ENCODE results near the gene MPP4.

Gene MPP4

DNA sequence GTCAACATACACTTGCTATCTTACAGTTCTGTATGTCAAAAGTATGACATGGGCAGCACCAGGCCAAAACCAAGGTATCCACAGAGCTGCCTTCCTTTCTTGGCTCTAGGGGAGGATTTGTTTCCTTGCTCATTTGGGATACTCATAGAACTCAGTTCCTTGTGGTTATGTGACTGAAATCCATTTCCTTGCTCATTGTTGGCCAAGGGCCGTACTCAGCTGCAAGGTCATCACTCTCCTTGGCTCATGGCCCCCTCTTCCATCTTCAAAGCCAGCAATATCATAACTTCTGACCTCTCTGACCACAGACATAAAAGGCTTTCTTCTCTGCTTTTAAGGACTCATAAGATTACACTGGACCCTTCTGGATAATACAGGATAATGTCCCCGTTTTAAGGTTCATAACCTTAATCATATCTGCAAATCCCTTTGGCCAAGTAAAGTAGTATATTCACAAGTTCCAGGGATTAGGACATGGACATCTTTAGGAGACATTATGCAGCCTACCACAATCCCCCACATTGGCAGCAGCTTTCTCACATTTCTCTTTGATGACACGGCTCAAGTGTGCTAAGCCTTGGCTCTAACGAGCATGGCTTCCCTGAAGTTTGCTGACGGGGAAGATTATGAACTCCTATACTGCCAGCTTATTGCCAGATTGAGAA, 76.0 kb downstream of the MPP4 start:
- no peaks in the 10 kb centered on the region for H3K4me1 ChIP-seq (ENCODE audit: low read length)
- no peak overlapping the region for H3K9ac ChIP-seq (ENCODE audit: low read length)
- no peak overlapping the region for H2AFZ ChIP-seq (ENCODE audit: low read depth, low read length)
- H3K4me3 ChIP-seq (ENCODE audit: low read length) = no peak overlapping the region
- no peaks in the 10 kb centered on the region for H3K79me2 ChIP-seq (ENCODE audit: low read length)
- H3K27ac ChIP-seq (ENCODE audit: low read length) = no peak overlapping the region
- H3K9me3 ChIP-seq (ENCODE audit: insufficient read depth, low read length) = no peaks in the 10 kb centered on the region
- no peaks in the 10 kb centered on the region for H3K27me3 ChIP-seq (ENCODE audit: low read depth, low read length)
- no peak overlapping the region for H3K4me2 ChIP-seq (ENCODE audit: low read length)
- no peak for TF ChIP-seq EZH2phosphoT487 (IDR thresholded peaks at IDR 0.05; ENCODE audit: low read depth)
- TF ChIP-seq, protein P1, sequence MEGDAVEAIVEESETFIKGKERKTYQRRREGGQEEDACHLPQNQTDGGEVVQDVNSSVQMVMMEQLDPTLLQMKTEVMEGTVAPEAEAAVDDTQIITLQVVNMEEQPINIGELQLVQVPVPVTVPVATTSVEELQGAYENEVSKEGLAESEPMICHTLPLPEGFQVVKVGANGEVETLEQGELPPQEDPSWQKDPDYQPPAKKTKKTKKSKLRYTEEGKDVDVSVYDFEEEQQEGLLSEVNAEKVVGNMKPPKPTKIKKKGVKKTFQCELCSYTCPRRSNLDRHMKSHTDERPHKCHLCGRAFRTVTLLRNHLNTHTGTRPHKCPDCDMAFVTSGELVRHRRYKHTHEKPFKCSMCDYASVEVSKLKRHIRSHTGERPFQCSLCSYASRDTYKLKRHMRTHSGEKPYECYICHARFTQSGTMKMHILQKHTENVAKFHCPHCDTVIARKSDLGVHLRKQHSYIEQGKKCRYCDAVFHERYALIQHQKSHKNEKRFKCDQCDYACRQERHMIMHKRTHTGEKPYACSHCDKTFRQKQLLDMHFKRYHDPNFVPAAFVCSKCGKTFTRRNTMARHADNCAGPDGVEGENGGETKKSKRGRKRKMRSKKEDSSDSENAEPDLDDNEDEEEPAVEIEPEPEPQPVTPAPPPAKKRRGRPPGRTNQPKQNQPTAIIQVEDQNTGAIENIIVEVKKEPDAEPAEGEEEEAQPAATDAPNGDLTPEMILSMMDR (IDR thresholded peaks at IDR 0.05; ENCODE audit: low read depth, low read length) = no peak
- no peaks in the 10 kb centered on the region for H4K20me1 ChIP-seq (ENCODE audit: insufficient read depth, low read length)
- peaks cover 3% of the 10 kb centered on the region for H3K36me3 ChIP-seq (replicated peaks; ENCODE audit: low read depth, low read length)

DNA sequence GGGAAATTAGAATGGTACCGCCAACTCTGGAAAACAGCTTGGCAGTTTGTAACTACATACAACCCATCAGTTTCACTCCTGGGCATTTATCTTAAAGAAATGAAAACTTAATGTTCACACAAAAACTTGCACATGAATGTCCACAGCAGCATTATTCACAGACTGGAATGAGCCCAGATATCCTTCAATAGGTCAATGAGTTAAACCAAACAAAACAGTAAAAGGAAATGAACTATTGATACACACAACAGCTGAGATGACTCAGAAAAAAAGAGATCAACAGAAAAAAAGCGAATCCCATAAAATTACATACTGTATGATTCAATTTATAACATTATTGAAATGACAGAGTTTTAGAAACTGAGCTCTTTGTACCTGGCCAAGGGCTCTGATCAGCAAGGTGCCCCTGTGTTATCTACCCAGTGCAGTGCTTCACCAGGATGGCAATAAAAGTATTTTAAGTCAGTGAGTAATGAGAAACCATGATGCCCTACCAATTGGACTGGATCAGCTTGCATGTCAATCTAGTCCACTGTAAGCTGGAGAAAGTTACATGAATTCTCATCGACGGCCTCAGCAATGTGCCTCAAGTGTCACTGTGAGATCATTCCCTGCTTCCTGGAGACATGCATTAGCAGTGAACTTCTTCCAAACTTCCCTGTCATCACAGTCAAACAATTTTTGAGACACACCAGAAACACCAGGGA, 77.0 kb downstream of the MPP4 start:
- Histone ChIP-seq H3K4me3 (ENCODE audit: low read length) (no peak overlapping the region), H3K27me3 (ENCODE audit: low read depth, low read length) (no peaks in the 10 kb centered on the region), H3K4me1 (ENCODE audit: low read length) (no peaks in the 10 kb centered on the region), H3K27ac (ENCODE audit: low read length) (no peak overlapping the region), H3K9ac (ENCODE audit: low read length) (no peak overlapping the region), H3K79me2 (ENCODE audit: low read length) (no peaks in the 10 kb centered on the region), H4K20me1 (ENCODE audit: insufficient read depth, low read length) (no peaks in the 10 kb centered on the region), H3K36me3 (replicated peaks; ENCODE audit: low read depth, low read length) (no peaks in the 10 kb centered on the region), H3K9me3 (ENCODE audit: insufficient read depth, low read length) (no peaks in the 10 kb centered on the region), H2AFZ (ENCODE audit: low read depth, low read length) (no peak overlapping the region), H3K4me2 (ENCODE audit: low read length) (no peak overlapping the region)
- no peak for TF ChIP-seq EZH2phosphoT487 (IDR thresholded peaks at IDR 0.05; ENCODE audit: low read depth)
- TF ChIP-seq, protein P1 (IDR thresholded peaks at IDR 0.05; ENCODE audit: low read depth, low read length) = no peak

DNA sequence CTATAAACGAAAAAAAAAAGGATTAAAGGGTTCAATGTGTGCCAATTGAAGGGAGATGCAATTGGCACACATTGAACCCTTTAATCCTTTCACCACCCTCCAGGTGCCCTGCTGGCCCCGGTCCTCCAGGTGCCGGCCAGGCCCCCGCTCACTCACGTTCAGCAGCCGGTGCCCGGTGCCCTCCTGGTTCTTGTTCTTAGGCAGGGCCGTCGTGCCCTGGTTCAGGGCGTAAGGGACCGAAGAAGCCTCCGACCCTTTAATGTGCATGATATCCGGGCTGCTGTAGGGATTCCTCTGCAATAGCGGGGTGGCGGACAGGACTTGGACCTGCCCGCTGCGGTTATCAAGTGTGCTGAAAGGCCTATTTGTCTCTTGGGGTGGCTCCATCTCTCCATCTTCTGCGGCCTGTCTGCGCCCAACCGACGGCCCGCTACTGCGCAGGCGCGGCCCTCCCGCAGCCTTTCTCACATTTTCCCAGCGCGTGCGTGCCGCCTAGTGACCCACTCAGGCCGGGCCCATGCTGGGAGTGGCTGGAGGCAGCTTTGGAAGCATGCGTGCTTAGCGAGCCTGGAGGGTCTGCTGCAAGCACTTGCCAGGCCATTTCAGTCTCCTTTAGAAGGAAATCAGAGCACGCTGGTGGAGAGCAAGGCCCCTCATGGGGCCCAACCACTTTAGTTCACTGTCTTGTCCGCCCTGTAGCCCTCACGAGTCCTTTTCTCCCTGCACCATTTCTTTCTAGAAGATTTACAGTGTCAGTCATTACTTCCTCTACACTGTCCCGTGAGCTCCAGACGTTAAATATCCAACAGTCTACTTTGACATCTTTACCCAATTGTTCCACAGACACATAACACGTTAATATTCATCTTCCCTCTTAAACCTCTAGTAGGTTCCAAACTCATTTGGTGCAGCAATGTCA, 79.4 kb downstream of the MPP4 start:
- Histone ChIP-seq H3K9ac (ENCODE audit: low read length) (no peak overlapping the region), H3K27me3 (ENCODE audit: low read depth, low read length) (no peaks in the 10 kb centered on the region), H3K79me2 (ENCODE audit: low read length) (no peaks in the 10 kb centered on the region), H3K9me3 (ENCODE audit: insufficient read depth, low read length) (no peaks in the 10 kb centered on the region), H3K27ac (ENCODE audit: low read length) (no peak overlapping the region), H4K20me1 (ENCODE audit: insufficient read depth, low read length) (no peaks in the 10 kb centered on the region), H2AFZ (ENCODE audit: low read depth, low read length) (no peak overlapping the region), H3K4me2 (ENCODE audit: low read length) (no peak overlapping the region), H3K36me3 (replicated peaks; ENCODE audit: low read depth, low read length) (no peaks in the 10 kb centered on the region), H3K4me3 (ENCODE audit: low read length) (no peak overlapping the region), H3K4me1 (ENCODE audit: low read length) (no peaks in the 10 kb centered on the region)
- TF ChIP-seq, protein P1 (IDR thresholded peaks at IDR 0.05; ENCODE audit: low read depth, low read length) = no peak
- TF ChIP-seq EZH2phosphoT487 (IDR thresholded peaks at IDR 0.05; ENCODE audit: low read depth) = no peak

DNA sequence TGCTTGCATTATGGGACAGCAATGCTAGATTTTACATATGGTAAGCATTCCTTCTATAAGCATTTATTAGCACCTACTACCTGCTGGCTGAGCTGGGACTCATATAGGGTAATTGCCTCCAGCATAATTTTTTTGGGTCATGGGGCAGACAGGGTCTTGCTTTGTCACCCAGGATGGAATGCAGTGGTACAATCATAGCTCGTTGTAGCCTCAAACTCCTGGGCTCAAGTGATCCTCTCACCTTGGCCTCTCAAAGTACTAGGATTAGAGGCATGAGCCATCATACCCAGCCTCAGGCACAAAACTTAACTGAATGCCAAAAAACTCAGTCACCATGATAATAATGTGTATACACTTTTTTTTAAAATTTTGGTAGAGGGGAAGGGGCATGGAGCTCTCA, 90.4 kb downstream of the MPP4 start:
- no peak overlapping the region for H3K27ac ChIP-seq (ENCODE audit: low read length)
- H3K4me2 ChIP-seq (ENCODE audit: low read length) = no peak overlapping the region
- H3K27me3 ChIP-seq (ENCODE audit: low read depth, low read length) = peaks cover 7% of the 10 kb centered on the region; the same call in 1 of the 2 replicates
- no peaks in the 10 kb centered on the region for H3K9me3 ChIP-seq (ENCODE audit: insufficient read depth, low read length)
- H3K4me1 ChIP-seq (ENCODE audit: low read length) = no peaks in the 10 kb centered on the region
- no peak overlapping the region for H3K9ac ChIP-seq (ENCODE audit: low read length)
- TF ChIP-seq, protein P1 (IDR thresholded peaks at IDR 0.05; ENCODE audit: low read depth, low read length) = no peak
- TF ChIP-seq EZH2phosphoT487 (IDR thresholded peaks at IDR 0.05; ENCODE audit: low read depth) = no peak
- H4K20me1 ChIP-seq (ENCODE audit: insufficient read depth, low read length) = no peaks in the 10 kb centered on the region
- no peak overlapping the region for H2AFZ ChIP-seq (ENCODE audit: low read depth, low read length)
- no peaks in the 10 kb centered on the region for H3K36me3 ChIP-seq (replicated peaks; ENCODE audit: low read depth, low read length)
- no peak overlapping the region for H3K4me3 ChIP-seq (ENCODE audit: low read length)
- no peaks in the 10 kb centered on the region for H3K79me2 ChIP-seq (ENCODE audit: low read length)
